ENCODE data around the gene HOXD8.

The HOXD8 gene

GRCh38 chr2:176160986-176161824 is 31.7 kb downstream of the HOXD8 start:
- no peak for DNase-seq (ENCODE audit: low spot score)
- TF ChIP-seq CTCF (IDR thresholded peaks at IDR 0.05; ENCODE audit: borderline replicate concordance, control extremely low read depth, extremely low read depth, insufficient read depth, missing control alignments) = no peak
- in situ Hi-C loops (cut with MboI; ENCODE audit: low sequenced_read_pairs, unreplicated experiment) = no loop called here

- in situ Hi-C loops (cut with MboI; ENCODE audit: low sequenced_read_pairs, unreplicated experiment) = no loop called here
- TF ChIP-seq CTCF (IDR thresholded peaks at IDR 0.05; ENCODE audit: borderline replicate concordance, control extremely low read depth, extremely low read depth, insufficient read depth, missing control alignments) = no peak
- DNase-seq (ENCODE audit: low spot score) = no peak
Observed at GRCh38 chr2:176161825-176162626, 32.5 kb downstream of the HOXD8 start.

- TF ChIP-seq CTCF (IDR thresholded peaks at IDR 0.05; ENCODE audit: borderline replicate concordance, control extremely low read depth, extremely low read depth, insufficient read depth, missing control alignments) = no peak
- DNase-seq (ENCODE audit: low spot score) = no peak
- in situ Hi-C loops (cut with MboI; ENCODE audit: low sequenced_read_pairs, unreplicated experiment) = no loop called here
Observed at GRCh38 chr2:176162911-176163671, 33.6 kb downstream of the HOXD8 start.

- no peak for DNase-seq (ENCODE audit: low spot score)
- no peak for TF ChIP-seq CTCF (IDR thresholded peaks at IDR 0.05; ENCODE audit: borderline replicate concordance, control extremely low read depth, extremely low read depth, insufficient read depth, missing control alignments)
- in situ Hi-C loops (cut with MboI; ENCODE audit: low sequenced_read_pairs, unreplicated experiment) = no loop called here
Observed at GRCh38 chr2:176163672-176164056, 34.2 kb downstream of the HOXD8 start.

- in situ Hi-C loops (cut with MboI; ENCODE audit: low sequenced_read_pairs, unreplicated experiment) = no loop called here
- no peak for DNase-seq (ENCODE audit: low spot score)
Observed at GRCh38 chr2:176164201-176164600, 34.7 kb downstream of the HOXD8 start.

More at GRCh38 chr2:176164201-176164600, 34.7 kb downstream of the HOXD8 start:
- TF ChIP-seq CTCF (IDR thresholded peaks at IDR 0.05; ENCODE audit: borderline replicate concordance, control extremely low read depth, extremely low read depth, insufficient read depth, missing control alignments) = no peak
